ENCODE results near the gene GPR55.
"Not testable (repeated sequence)": the region's sequence is repeated elsewhere in the genome, so short reads cannot be mapped to it uniquely, and the experiment has no call there.

Gene GPR55

DNA sequence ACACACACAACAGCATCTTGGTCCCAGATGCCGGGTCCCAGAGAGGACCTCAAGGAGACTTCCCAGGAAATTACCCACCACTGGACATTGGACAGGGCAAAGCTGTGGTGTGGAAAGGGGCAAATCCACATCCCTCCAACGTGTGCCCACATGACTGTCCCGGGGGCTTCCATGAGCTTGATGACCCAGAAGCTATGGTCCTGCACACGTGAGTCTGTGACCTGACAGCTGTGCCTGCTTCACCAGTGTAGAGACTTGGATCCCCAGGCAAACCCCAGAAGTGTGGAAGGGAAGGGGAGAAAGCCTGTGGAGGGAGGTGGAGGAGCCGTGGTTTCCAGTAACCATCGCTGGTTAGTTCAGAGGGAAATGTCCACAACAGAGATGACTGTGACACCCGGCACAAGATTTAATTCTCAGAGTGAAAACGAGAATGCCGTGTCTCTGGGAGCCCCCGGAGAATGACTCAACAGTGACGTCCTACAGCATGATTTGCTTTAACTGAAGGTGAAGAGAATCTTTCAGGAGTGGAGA is 19.1 kb upstream of the GPR55 start:
- Mint-ChIP-seq H3K9me3 (no peaks in the 10 kb centered on the region), H3K27me3 (peaks cover 8% of the 10 kb centered on the region), H3K36me3 (peaks cover 2% of the 10 kb centered on the region), H3K4me1 (peaks cover 24% of the 10 kb centered on the region), H3K27ac (peak overlapping the region; percentile 17), H3K4me3 (peak overlapping the region; percentile 44)
- ATAC-seq (ENCODE audit: low read depth) = no peak
- DNase-seq (ENCODE audit: low spot score in 2 of 2) = no peak

DNA sequence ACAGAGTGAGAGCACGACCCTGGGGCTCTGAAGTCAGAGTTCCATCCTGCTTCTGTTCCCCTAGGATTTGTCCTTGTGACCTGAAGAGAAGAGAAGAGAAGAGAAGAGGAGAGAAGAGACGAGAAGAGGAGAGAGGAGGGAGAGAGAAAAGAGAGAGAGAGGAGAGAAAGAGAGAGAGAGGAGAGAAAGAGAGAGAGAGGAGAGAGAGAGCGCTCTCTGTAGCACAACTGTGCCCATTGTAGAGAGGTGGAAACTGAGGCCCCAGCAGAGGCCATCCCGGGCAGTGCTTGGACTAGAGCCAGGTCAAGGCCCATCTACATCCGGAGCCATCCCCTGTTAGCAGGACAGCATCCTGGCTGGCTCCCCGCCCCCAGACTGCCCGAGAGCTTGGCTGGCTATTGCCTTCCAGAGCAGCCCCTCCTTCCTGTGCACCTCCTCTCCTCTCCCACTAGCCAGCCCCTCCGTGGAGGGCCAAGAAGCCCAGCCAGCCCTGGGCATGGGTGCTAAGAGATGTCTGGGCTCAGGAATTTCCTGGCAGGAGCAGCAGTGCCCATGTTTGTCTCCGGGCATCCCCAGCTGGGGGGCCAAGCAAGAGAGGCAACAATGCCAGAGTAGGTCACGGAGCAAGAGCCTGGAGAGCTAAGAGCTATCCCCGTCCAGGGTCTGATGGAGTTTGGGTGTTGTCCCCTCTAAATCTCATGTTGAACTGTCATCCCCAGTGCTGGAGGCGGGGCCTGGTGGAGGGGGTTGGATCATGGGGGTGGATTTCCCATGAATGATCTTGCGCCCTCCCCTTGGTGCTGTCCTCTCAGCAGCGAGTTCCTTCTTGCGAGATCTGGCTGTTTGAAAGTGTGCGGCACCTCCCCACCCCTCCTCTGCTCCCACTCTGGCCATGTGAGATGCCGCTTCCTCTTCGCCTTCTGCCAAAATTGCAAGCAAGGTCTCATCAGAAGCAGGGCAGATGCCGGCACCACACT is 18.2 kb upstream of the GPR55 start:
- H3K27me3 Mint-ChIP-seq = peaks cover 8% of the 10 kb centered on the region
- H3K9me3 Mint-ChIP-seq = no peaks in the 10 kb centered on the region
- peak overlapping the region; percentile 37 for H3K27ac Mint-ChIP-seq
- peaks cover 24% of the 10 kb centered on the region for H3K4me1 Mint-ChIP-seq
- peak; percentile 93 for ATAC-seq (ENCODE audit: low read depth)
- peak; percentile 34 to 47 for DNase-seq (ENCODE audit: low spot score in 2 of 2)
- peaks cover 2% of the 10 kb centered on the region for H3K36me3 Mint-ChIP-seq
- peak overlapping the region; percentile 63 for H3K4me3 Mint-ChIP-seq

- Mint-ChIP-seq H3K27me3 (peaks cover 8% of the 10 kb centered on the region), H3K36me3 (peaks cover 2% of the 10 kb centered on the region), H3K27ac (peak overlapping the region; percentile 37), H3K9me3 (no peaks in the 10 kb centered on the region), H3K4me1 (peaks cover 22% of the 10 kb centered on the region), H3K4me3 (no peak overlapping the region)
- no peak for DNase-seq (ENCODE audit: low spot score in 2 of 2)
- no peak for ATAC-seq (ENCODE audit: low read depth)
These were observed 17.3 kb upstream of the GPR55 start for GRCh38 chr2:230942371-230942770.

- H3K4me3 Mint-ChIP-seq = no peak overlapping the region
- no peak for ATAC-seq (ENCODE audit: low read depth)
- no peaks in the 10 kb centered on the region for H3K9me3 Mint-ChIP-seq
- no peak overlapping the region for H3K27ac Mint-ChIP-seq
- no peak for DNase-seq (ENCODE audit: low spot score in 2 of 2)
- peaks cover 22% of the 10 kb centered on the region for H3K4me1 Mint-ChIP-seq
- peaks cover 2% of the 10 kb centered on the region for H3K36me3 Mint-ChIP-seq
- H3K27me3 Mint-ChIP-seq = peaks cover 8% of the 10 kb centered on the region
These were observed 16.4 kb upstream of the GPR55 start for GRCh38 chr2:230941202-230942180.

GRCh38 chr2:230940471-230940815 is 15.4 kb upstream of the GPR55 start:
- no peak overlapping the region for H3K4me3 Mint-ChIP-seq
- no peak for ATAC-seq (ENCODE audit: low read depth)
- H3K27ac Mint-ChIP-seq = no peak overlapping the region
- peaks cover 4% of the 10 kb centered on the region for H3K9me3 Mint-ChIP-seq
- peaks cover 4% of the 10 kb centered on the region for H3K36me3 Mint-ChIP-seq
- H3K27me3 Mint-ChIP-seq = peaks cover 9% of the 10 kb centered on the region
- peaks cover 22% of the 10 kb centered on the region for H3K4me1 Mint-ChIP-seq
- DNase-seq (ENCODE audit: low spot score in 2 of 2) = no peak

DNA sequence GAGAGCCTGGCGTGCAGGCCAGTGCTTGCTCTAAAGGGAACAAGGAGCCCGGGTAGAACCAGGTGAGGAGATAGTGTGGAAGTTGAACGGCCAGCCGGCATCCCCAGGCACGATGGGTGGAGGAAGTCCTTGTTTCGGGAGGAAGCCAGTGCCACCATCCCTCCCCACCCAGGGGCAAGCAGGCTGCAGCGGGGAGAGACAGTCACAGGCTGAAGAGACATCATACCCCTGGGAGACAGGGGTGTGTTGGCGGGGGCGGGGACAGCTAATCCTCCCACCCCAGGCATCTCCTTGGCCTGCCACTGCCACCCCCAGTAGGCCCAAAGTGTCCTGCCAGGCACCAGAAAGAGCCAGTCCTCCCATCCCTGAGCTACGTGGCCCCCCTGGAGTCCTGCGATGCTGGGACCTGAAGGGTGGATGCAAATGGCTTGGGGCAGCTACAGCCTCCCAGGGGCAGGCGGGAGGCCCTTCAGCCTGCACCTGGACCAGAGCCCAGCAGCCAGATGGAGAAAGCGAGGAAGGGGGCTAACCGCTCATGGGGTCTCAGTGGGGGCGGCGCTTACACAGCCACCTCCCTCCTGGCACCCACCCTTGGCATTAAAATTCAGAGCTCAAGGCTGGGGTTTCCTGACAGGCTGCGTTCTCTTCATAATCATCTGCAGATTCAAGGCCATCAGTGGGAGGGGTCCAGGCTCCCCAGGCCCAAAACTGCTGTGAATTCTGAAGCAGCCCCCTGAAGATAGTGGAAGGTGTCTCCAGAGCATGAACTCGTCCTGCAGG is 14.8 kb upstream of the GPR55 start:
- H3K36me3 Mint-ChIP-seq = peaks cover 2% of the 10 kb centered on the region
- ATAC-seq (ENCODE audit: low read depth) (no peak), DNase-seq (ENCODE audit: low spot score in 2 of 2) (no peak)
- H3K9me3 Mint-ChIP-seq = peaks cover 6% of the 10 kb centered on the region
- H3K4me1 Mint-ChIP-seq = peaks cover 20% of the 10 kb centered on the region
- H3K4me3 Mint-ChIP-seq = no peak overlapping the region
- H3K27ac Mint-ChIP-seq = no peak overlapping the region
- H3K27me3 Mint-ChIP-seq = peaks cover 7% of the 10 kb centered on the region

GRCh38 chr2:230939066-230939591 is 14.1 kb upstream of the GPR55 start:
- peaks cover 18% of the 10 kb centered on the region for H3K4me1 Mint-ChIP-seq
- ATAC-seq (ENCODE audit: low read depth) (no peak), DNase-seq (ENCODE audit: low spot score in 2 of 2) (no peak)
- no peak overlapping the region for H3K4me3 Mint-ChIP-seq
- H3K27ac Mint-ChIP-seq = no peak overlapping the region
- peaks cover 2% of the 10 kb centered on the region for H3K36me3 Mint-ChIP-seq
- peaks cover 7% of the 10 kb centered on the region for H3K27me3 Mint-ChIP-seq
- H3K9me3 Mint-ChIP-seq = peaks cover 6% of the 10 kb centered on the region

- Mint-ChIP-seq H3K4me1 (peaks cover 14% of the 10 kb centered on the region), H3K9me3 (peaks cover 6% of the 10 kb centered on the region)
- DNase-seq (ENCODE audit: low spot score in 2 of 2) = no peak
These were observed 13.5 kb upstream of the GPR55 start for GRCh38 chr2:230938516-230939065.

DNA sequence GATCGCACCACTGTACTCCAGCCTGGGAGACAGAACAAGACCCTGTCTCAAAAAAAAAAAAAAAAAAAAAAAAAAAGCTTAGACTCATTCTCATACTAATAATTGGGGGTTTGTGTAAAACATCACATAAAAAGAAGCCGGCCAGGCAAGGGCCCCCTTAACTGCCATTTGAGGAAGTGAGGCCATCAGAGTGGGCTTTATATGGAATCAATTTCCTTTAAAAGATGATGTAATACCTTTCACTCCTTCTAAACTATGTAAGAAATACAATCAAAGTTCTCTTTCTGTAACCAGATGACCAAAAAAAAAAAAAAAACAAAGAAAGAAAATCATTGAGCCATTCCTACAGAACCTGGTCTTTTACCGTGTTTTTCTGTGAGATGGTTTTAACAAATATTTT is 13.1 kb upstream of the GPR55 start:
- no peak overlapping the region for H3K27ac Mint-ChIP-seq

More at GRCh38 chr2:230938516-230939065, 13.5 kb upstream of the GPR55 start:
- H3K36me3 Mint-ChIP-seq = peaks cover 2% of the 10 kb centered on the region
- no peak for ATAC-seq (ENCODE audit: low read depth)
- no peak overlapping the region for H3K27ac Mint-ChIP-seq
- H3K27me3 Mint-ChIP-seq = peaks cover 7% of the 10 kb centered on the region
- H3K4me3 Mint-ChIP-seq = no peak overlapping the region

GRCh38 chr2:230937362-230937761 is 12.3 kb upstream of the GPR55 start:
- no peak for ATAC-seq (ENCODE audit: low read depth)
- no peak overlapping the region for H3K27ac Mint-ChIP-seq
- DNase-seq (ENCODE audit: low spot score in 2 of 2) = no peak
- peaks cover 4% of the 10 kb centered on the region for H3K4me1 Mint-ChIP-seq
- peaks cover 6% of the 10 kb centered on the region for H3K9me3 Mint-ChIP-seq
- H3K36me3 Mint-ChIP-seq = peaks cover 2% of the 10 kb centered on the region
- peaks cover 6% of the 10 kb centered on the region for H3K27me3 Mint-ChIP-seq
- H3K4me3 Mint-ChIP-seq = no peak overlapping the region

More for the DNA sequence above, 13.1 kb upstream of the GPR55 start:
- Mint-ChIP-seq H3K27me3 (peaks cover 9% of the 10 kb centered on the region), H3K4me3 (no peak overlapping the region), H3K4me1 (peaks cover 9% of the 10 kb centered on the region), H3K36me3 (peaks cover 2% of the 10 kb centered on the region), H3K9me3 (peaks cover 6% of the 10 kb centered on the region)
- DNase-seq (ENCODE audit: low spot score in 2 of 2) (no peak), ATAC-seq (ENCODE audit: low read depth) (no peak)

- not testable (repeated sequence) for H3K27ac Mint-ChIP-seq; H3K4me3 Mint-ChIP-seq; DNase-seq (ENCODE audit: low spot score in 2 of 2); H3K36me3 Mint-ChIP-seq; H3K4me1 Mint-ChIP-seq; H3K27me3 Mint-ChIP-seq; H3K9me3 Mint-ChIP-seq
- peak; percentile 31 for ATAC-seq (ENCODE audit: low read depth)
These were observed 11.2 kb upstream of the GPR55 start for GRCh38 chr2:230936243-230936642.

- Mint-ChIP-seq H3K4me3 (no peak overlapping the region), H3K27ac (no peak overlapping the region), H3K27me3 (peaks cover 4% of the 10 kb centered on the region), H3K9me3 (peaks cover 6% of the 10 kb centered on the region), H3K4me1 (no peaks in the 10 kb centered on the region), H3K36me3 (peaks cover 2% of the 10 kb centered on the region)
- ATAC-seq (ENCODE audit: low read depth) (no peak), DNase-seq (ENCODE audit: low spot score in 2 of 2) (no peak)
These were observed 10.0 kb upstream of the GPR55 start for GRCh38 chr2:230935130-230935430.
